NCI-H2107 treated with DMSO at 0.1 percent for 48 hours (cell line): ENCODE data around the gene ABI3.

ENCODE experiments used
- DNase-seq: peaks from one replicate; lab custom pipeline; 2025; ENCODE audit not compliant: unreplicated experiment; lab: John Stamatoyannopoulos, UW

The ABI3 gene

GRCh38 chr17:49197346-49197998, 13.0 kb upstream of the ABI3 start:
- DNase-seq, result no peak

DNA sequence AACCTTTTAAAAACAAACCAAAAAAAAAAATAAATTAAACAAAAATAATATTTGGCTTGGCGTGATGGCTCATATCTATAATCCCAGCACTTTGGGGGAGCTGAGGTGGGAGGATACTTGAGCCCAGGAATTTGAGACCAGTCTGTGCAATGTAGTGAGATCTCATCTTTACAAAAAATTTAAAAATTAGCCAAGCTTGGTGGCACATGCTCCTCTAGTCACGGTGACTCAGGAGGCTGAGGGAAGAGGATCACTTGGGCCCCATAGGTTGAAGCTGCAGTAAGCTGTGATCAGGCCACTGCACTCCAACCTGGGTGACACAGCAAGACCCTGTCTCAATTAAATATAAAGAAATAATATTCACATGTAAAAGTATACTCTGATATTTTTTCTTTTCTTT, 12.3 kb upstream of the ABI3 start:
- no peak for DNase-seq

- no peak for DNase-seq
Observed at GRCh38 chr17:49200423-49201083, 10.0 kb upstream of the ABI3 start.

- no peak for DNase-seq
Observed at GRCh38 chr17:49201481-49201927, 9.0 kb upstream of the ABI3 start.

DNA sequence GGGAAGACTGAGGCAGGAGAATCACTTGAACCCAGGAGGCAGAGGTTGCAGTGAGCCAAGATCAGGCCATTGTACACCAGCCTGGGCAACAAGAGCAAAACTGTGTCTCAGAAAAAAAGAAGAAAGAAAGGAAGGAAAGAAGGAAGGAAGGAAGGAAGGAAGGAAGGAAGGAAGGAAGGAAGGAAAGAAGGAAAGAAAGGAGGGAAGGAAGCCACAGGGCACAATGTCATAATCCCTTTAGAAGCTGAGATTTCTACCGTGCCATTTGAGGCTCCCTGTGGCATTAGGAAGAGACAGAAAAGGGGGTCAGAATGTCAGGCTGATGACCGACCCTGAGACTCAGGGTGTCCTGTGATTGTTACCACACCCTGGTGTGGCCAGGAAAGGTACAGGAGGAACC, 6.7 kb upstream of the ABI3 start:
- no peak for DNase-seq

DNA sequence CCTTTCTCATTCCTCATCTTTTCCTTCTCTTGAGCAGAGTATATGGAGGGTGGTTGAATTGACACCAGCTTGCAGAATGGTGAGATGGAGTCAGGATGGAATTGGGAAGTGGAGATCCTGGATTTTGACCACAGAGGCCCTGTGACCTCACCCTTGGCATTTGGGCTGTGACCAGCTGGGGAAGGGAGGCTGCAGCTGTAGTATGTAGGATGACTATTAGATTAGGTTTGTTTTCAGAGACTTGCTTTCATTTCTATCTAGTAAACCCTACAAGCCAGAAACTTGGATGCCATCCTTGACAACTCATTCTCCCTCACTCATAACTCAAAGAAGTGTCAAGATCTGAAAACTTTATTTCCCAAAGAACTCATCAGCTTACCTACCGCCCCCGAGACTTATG, 6.0 kb upstream of the ABI3 start:
- no peak for DNase-seq

GRCh38 chr17:49209061-49209571, 1.4 kb upstream of the ABI3 start:
- DNase-seq, result no peak

GRCh38 chr17:49213399-49213798, 2.9 kb downstream of the ABI3 start:
- DNase-seq, result no peak

- no peak for DNase-seq
Observed at GRCh38 chr17:49213847-49214246, 3.3 kb downstream of the ABI3 start.

GRCh38 chr17:49214676-49215360, 4.3 kb downstream of the ABI3 start:
- no peak for DNase-seq

DNA sequence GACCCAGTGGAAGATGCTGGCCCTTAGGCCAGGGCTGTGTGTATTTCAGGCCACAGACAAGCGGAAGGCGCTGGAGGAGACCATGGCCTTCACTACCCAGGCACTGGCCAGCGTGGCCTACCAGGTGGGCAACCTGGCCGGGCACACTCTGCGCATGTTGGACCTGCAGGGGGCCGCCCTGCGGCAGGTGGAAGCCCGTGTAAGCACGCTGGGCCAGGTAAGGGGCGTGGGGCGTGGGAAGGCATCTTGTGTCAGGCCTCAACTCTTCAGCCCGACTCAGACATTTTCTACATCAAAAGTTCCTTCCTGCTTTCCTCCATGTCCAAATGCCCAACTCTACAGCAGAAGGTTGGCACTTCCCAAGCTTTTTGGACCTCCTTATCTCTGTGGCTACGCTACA, 6.0 kb downstream of the ABI3 start:
- DNase-seq, result no peak

- DNase-seq, result no peak
Observed at GRCh38 chr17:49216953-49217650, 6.6 kb downstream of the ABI3 start.

- no peak for DNase-seq
Observed at GRCh38 chr17:49217651-49218413, 7.3 kb downstream of the ABI3 start.

DNA sequence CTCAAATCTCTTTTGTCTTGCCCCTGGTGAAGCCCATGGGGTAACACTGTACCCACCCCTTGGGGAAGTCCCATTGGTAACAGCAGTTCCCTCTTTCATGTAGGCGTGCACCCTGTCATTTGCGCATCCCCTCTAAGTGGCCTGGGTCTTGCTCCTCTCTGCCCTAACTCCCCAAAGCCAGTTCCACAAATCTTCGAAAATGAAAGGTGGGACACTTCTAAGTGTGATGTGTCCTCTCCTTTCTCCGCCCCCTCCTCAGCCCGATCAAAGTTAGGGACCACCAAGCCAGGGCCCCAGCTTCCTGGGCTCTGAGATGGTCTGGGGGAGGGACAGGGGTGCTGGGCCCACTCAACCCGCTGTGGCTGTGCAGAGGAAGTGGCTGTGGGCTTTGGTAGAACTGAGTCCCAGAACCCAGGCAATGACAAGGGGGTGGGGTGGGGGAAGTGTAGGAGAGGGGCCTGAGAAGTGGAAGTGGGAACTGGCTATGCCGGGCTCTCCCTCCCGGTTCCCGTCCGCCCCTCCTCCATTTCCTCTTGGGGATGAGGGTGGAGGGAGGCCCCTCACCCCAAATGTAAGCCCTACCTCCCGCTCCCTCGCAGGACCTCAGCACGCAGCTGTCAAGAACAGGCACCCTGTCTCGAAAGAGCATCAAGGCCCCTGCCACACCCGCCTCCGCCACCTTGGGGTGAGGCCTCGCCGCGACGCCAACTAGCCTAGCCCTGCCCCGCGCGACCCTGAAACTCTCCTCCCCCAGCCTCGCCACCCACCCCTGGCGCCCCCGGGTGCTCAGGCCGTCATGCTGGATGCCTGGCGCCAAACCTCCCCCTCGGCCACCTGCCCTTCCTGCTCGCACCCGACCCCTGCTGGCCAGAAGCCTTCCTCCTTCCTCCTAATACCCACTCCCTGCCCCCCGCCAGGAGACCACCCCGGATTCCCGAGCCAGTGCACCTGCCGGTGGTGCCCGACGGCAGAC, 8.7 kb downstream of the ABI3 start:
- no peak for DNase-seq

DNA sequence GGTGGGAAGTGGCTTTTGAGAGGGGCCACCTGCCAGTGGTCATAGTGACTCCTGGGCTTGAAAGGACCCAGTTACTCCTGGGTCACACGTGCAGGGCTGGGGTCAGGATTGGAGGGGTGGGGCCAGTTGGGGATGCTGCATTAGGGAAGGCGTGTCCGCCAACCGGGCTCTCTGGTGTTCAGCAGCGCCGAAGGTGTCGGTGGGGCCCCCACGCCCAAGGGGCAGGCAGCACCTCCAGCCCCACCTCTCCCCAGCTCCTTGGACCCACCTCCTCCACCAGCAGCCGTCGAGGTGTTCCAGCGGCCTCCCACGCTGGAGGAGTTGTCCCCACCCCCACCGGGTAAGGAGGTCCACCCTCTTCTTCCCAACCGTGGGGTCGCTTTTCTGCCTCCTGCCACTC, 9.5 kb downstream of the ABI3 start:
- DNase-seq, result no peak

DNA sequence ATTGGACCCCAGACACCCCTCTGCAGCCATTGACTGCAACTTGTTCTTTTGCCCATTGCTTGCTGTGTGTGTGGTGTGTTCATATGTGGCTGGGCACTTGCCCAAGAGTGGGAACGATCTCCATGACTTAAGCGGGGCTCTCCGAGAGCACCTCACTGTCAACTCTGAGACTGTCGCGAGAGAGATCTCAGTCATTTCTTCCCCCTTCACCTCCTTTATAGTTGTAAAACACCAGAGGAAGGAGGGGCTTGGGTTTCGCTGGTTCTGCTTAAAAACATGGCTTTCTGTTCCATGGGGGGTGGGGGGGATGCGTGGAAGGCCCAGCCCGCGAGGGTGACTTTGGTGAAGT, 12.6 kb downstream of the ABI3 start:
- DNase-seq, result no peak

- DNase-seq, result no peak
Observed at GRCh38 chr17:49223517-49224197, 13.2 kb downstream of the ABI3 start.

DNA sequence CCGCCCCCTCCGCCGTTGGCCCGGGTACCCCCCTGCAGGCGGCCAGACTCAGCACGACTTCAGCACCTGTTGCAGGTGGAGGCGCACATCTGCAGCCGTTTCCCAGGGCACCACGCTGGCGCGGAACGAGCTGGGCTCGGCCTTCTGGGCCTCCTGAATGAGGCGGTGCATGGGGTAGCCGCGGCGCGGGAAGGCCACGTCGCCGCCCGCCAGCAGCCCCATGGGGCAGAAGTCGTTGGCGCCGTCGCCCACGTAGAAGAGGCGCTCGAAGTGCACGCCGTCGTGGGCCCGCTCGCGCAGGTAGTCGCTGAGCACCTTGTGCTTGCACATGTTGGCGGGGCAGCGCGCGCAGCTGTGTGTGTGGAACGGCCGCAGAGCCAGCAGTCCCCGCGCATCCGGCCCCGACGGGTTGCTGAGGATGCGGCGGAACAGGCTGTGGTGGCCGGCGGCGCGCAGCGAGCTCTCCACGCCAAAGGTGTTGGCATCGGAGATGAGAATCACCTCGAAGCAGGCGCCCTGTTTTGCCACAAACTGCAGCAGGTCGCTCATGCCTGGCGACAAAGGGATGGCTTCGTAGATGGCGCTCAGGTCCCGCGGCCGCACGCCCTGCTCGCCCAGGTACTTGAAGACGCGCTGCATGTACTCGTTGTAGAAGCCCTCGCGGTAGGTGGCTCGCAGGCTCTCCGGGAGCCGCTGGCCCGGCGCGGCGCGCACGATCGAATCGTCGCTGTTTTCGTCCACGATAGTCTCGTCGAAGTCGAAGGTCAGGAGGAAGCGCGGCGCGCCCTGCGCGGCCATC, 13.9 kb downstream of the ABI3 start:
- DNase-seq, result peak; percentile 20
